Lower leg skin (tissue), 3 donors: ENCODE measurements around the gene ATPAF1.

Experiments used
- CTCF ChIP-seq, 3 donors: fragments of 450-650 bp; IDR thresholded peaks; one replicate each; pipeline ENCODE4 v1.5.1; 2016; ENCODE audit warnings: antibody characterized with exemption in 3 of 3, mild to moderate bottlenecking in 3 of 3, moderate library complexity in 2 of 3
- POLR2A ChIP-seq, 2 donors: fragments of 450-650 bp; IDR thresholded peaks; one replicate each; pipeline ENCODE4 v1.6.1; 2016 to 2017; ENCODE audit warnings: antibody characterized with exemption in 2 of 2, mild to moderate bottlenecking in 1 of 2, moderate library complexity in 1 of 2

GRCh38 chr1:46670134-46670533 lies 2.0 kb upstream of the ATPAF1 start:
- no peak for TF ChIP-seq CTCF (IDR thresholded peaks at IDR 0.05)
- no peak for TF ChIP-seq POLR2A (IDR thresholded peaks at IDR 0.05)
